ENCODE measurements around the gene MMP23B. TPM values are rescaled to one million over a fixed set of nuclear protein-coding genes. Genes with fewer than 3 reads are reported as not detected.
A peak's percentile ranks its signal among the peaks of the same experiment; 100 is the strongest.
"Not testable (repeated sequence)": the region's sequence is repeated elsewhere in the genome, so short reads cannot be mapped to it uniquely, and the experiment has no call there.

Gene MMP23B
- total RNA-seq, 8 experiments from 2014 or later, result 1.3 to 11.8 (median 2.5) TPM

DNA sequence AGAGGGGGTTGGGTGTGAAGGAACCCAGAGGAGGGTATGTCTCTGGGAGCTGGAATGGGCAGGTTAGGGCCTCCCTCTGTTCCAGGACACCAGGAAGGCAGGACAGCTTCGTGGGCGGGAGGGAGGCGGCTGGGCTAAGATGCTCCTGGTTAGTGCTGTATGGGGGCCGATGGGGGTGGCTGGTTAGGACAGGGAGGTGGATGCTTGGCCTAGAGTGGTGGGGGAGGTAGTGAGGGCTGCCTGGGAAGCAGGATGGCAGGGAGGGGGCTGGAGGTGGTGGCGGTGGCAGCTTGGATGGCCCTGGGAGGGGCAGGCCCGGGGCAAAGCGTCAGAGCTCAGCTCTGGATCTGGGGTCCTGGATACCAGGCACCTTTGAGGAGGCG lies 6.2 kb upstream of the MMP23B start:
- 100% methylated on average over 1 of the region's 8 CpGs; no CpG with 5 or more reads in 9 of the 10 experiments for WGBS, 10 experiments
- in situ Hi-C loops (cut with MboI; ENCODE audit: low pct_unique_long_range_greater_than_20kb in 2 of 9, low sequenced_read_pairs in 9 of 9, unreplicated experiment in 9 of 9), result no loop called here

GRCh38 chr1:1626207-1627141 lies 5.5 kb upstream of the MMP23B start:
- in situ Hi-C loops (cut with MboI; ENCODE audit: low pct_unique_long_range_greater_than_20kb in 2 of 9, low sequenced_read_pairs in 9 of 9, unreplicated experiment in 9 of 9), result no loop called here
- WGBS, 10 experiments, result 93 to 100% (median 100%) methylated on average over 1 to 7 of the region's 48 CpGs; no CpG with 5 or more reads in 7 of the 10 experiments
- no peak for ATAC-seq (replicated peaks in 6 of 8)
- Histone ChIP-seq H3K27ac (no peak overlapping the region), H3K4me3 (no peak overlapping the region), H3K4me1 (replicated peaks in 1 of 2) (peaks cover 0 to 6% of the 10 kb centered on the region in 2 donors)

More for the DNA sequence above, 6.2 kb upstream of the MMP23B start:
- no peak for ATAC-seq (replicated peaks in 6 of 8)
- H3K4me3 ChIP-seq, result no peak overlapping the region
- H3K27ac ChIP-seq, result no peak overlapping the region
- H3K4me1 ChIP-seq (replicated peaks in 1 of 2), result peaks cover 0 to 3% of the 10 kb centered on the region in 2 donors

- in situ Hi-C loops (cut with MboI; ENCODE audit: low pct_unique_long_range_greater_than_20kb in 2 of 9, low sequenced_read_pairs in 9 of 9, unreplicated experiment in 9 of 9), result no loop called here
- no peak overlapping the region for H3K27ac ChIP-seq
- peaks cover 3 to 14% of the 10 kb centered on the region in 2 donors for H3K4me1 ChIP-seq (replicated peaks in 1 of 2)
- 75 to 88% (median 83%) methylated on average over 2 to 8 of the region's 37 CpGs; no CpG with 5 or more reads in 6 of the 10 experiments for WGBS, 10 experiments
- ATAC-seq (replicated peaks in 6 of 8), result peak in 1 of 8 experiments; percentile 14
- H3K4me3 ChIP-seq, result no peak overlapping the region
These were observed 4.6 kb upstream of the MMP23B start for GRCh38 chr1:1627261-1627828.

GRCh38 chr1:1627829-1628753 lies 3.9 kb upstream of the MMP23B start:
- WGBS, 10 experiments, result 68 to 100% (median 87%) methylated on average over 5 to 38 of the region's 53 CpGs; no CpG with 5 or more reads in 5 of the 10 experiments
- in situ Hi-C loops (cut with MboI; ENCODE audit: low pct_unique_long_range_greater_than_20kb in 2 of 9, low sequenced_read_pairs in 9 of 9, unreplicated experiment in 9 of 9), result no loop called here
- no peak for ATAC-seq (replicated peaks in 6 of 8)

GRCh38 chr1:1628754-1629429 lies 3.1 kb upstream of the MMP23B start:
- Histone ChIP-seq H3K4me3 (no peak overlapping the region), H3K4me1 (replicated peaks in 1 of 2) (peaks cover 3 to 14% of the 10 kb centered on the region in 2 donors), H3K27ac (no peak overlapping the region)
- in situ Hi-C loops (cut with MboI; ENCODE audit: low pct_unique_long_range_greater_than_20kb in 2 of 9, low sequenced_read_pairs in 9 of 9, unreplicated experiment in 9 of 9), result no loop called here
- WGBS, 10 experiments, result 46 to 100% (median 89%) methylated on average over 1 to 19 of the region's 53 CpGs; no CpG with 5 or more reads in 7 of the 10 experiments
- ATAC-seq (replicated peaks in 6 of 8), result no peak

More at GRCh38 chr1:1627829-1628753, 3.9 kb upstream of the MMP23B start:
- Histone ChIP-seq H3K4me3 (no peak overlapping the region), H3K27ac (no peak overlapping the region), H3K4me1 (replicated peaks in 1 of 2) (peaks cover 3 to 14% of the 10 kb centered on the region in 2 donors)

GRCh38 chr1:1629430-1630190 lies 2.4 kb upstream of the MMP23B start:
- Histone ChIP-seq H3K4me1 (replicated peaks in 1 of 2) (peaks cover 3 to 14% of the 10 kb centered on the region in 2 donors), H3K27ac (peak overlapping the region in 1 of 2 donors; percentile 43), H3K4me3 (peak overlapping the region in 1 of 5 donors; percentile 34)
- 40% methylated on average over 1 of the region's 48 CpGs; no CpG with 5 or more reads in 9 of the 10 experiments for WGBS, 10 experiments
- in situ Hi-C loops (cut with MboI; ENCODE audit: low pct_unique_long_range_greater_than_20kb in 2 of 9, low sequenced_read_pairs in 9 of 9, unreplicated experiment in 9 of 9), result no loop called here
- ATAC-seq (replicated peaks in 6 of 8), result peak in 4 of 8 experiments; percentile 15 to 45 (median 44)

DNA sequence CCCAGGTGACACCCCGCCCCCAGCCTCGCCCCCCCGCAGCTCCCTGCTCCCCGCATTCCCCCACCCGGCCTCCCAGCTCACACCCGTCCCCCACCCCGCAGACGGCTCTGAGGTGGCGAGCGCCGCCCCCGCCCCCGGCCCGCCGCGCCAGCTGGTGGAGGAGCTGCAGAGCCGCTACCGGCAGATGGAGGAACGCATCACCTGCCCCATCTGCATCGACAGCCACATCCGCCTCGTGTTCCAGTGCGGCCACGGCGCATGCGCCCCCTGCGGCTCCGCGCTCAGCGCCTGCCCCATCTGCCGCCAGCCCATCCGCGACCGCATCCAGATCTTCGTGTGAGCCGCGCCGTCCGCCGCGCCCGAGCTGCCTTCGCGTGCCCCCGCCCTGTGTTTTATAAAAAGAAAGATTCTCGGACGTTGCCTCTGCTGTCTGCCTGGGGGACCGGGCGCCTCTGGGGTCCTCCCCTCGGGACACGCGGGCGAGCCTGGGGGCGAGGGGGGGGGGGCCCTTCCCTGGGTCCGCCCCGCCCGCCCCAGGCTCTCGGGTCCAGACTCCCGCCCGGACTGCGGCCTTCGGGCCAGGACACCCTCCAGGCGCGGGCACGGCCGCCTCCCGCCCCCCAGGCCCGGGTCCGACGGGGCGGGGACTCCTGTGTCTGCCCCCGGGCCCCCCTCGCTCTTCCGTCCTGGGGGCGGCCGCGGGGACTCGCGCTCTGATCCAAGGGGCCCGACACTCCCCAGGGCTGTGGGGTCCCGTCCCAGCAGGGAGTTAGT lies 1.6 kb upstream of the MMP23B start:
- Histone ChIP-seq H3K4me3 (peak overlapping the region in 3 of 5 donors; percentile 10 to 34 (median 18)), H3K4me1 (replicated peaks in 1 of 2) (peaks cover 3 to 14% of the 10 kb centered on the region in 2 donors), H3K27ac (peak overlapping the region; percentile 75 to 87)
- 12 to 17% (median 13%) methylated on average over 3 of the region's 81 CpGs; no CpG with 5 or more reads in 7 of the 10 experiments for WGBS, 10 experiments
- peak; percentile 3 to 77 (median 65) for ATAC-seq (replicated peaks in 6 of 8)
- in situ Hi-C loops (cut with MboI; ENCODE audit: low pct_unique_long_range_greater_than_20kb in 2 of 9, low sequenced_read_pairs in 9 of 9, unreplicated experiment in 9 of 9), result no loop called here

GRCh38 chr1:1630965-1631781 lies 800 bp upstream of the MMP23B start:
- WGBS, 10 experiments, result 30% methylated on average over 7 of the region's 79 CpGs; no CpG with 5 or more reads in 9 of the 10 experiments
- peak overlapping the region in 3 of 5 donors; percentile 10 to 34 (median 18) for H3K4me3 ChIP-seq
- in situ Hi-C loops (cut with MboI; ENCODE audit: low pct_unique_long_range_greater_than_20kb in 2 of 9, low sequenced_read_pairs in 9 of 9, unreplicated experiment in 9 of 9), result no loop called here
- peak overlapping the region; percentile 75 to 87 for H3K27ac ChIP-seq
- peak; percentile 23 to 54 (median 36) for ATAC-seq (replicated peaks in 6 of 8)
- peaks cover 3 to 14% of the 10 kb centered on the region in 2 donors for H3K4me1 ChIP-seq (replicated peaks in 1 of 2)

DNA sequence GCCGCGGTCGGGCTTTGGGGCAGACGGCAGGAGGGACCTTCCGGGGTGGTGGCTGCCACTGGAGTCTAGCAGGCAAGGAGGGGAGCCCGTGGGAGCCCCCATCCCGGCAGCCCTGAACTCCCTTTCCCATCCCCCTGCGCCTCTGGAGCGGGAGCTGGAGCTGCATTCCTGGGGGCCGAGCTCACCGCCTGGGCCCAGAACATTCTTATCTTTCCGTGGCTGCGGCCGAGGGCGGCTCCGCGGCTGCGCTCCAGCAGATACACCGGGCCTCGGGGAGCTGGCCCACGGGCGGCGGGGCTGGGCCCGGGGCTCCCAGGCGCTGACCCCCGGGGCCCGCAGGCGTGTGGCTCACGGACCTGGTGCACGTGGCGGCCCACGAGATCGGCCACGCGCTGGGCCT lies 1.4 kb downstream of the MMP23B start:
- H3K4me3 ChIP-seq; H3K27ac ChIP-seq; in situ Hi-C loops (cut with MboI; ENCODE audit: low pct_unique_long_range_greater_than_20kb in 2 of 9, low sequenced_read_pairs in 9 of 9, unreplicated experiment in 9 of 9); ATAC-seq (replicated peaks in 6 of 8): not testable (repeated sequence)
- peaks cover 3 to 14% of the 10 kb centered on the region in 2 donors for H3K4me1 ChIP-seq (replicated peaks in 1 of 2)
- WGBS, 10 experiments, result no CpG with 5 or more reads among the region's 35 CpGs

GRCh38 chr1:1634613-1635012 lies 2.6 kb downstream of the MMP23B start:
- ATAC-seq (replicated peaks in 6 of 8); H3K4me3 ChIP-seq; H3K27ac ChIP-seq; in situ Hi-C loops (cut with MboI; ENCODE audit: low pct_unique_long_range_greater_than_20kb in 2 of 9, low sequenced_read_pairs in 9 of 9, unreplicated experiment in 9 of 9): not testable (repeated sequence)
- peaks cover 3 to 12% of the 10 kb centered on the region in 2 donors for H3K4me1 ChIP-seq (replicated peaks in 1 of 2)
- no CpG with 5 or more reads among the region's 13 CpGs for WGBS, 10 experiments
